Keratinocyte (primary cell): Measurements from ENCODE around the gene SLC23A2. TPM values are rescaled to one million over a fixed set of nuclear protein-coding genes. Genes with fewer than 3 reads are reported as not detected.

Source experiments
- DNase-seq: peaks from one replicate; pipeline ENCODE4 v3.0.0-alpha.2; 2011; ENCODE audit warnings: low read depth, missing footprints, low spot score
- FAIRE-seq: peaks from 2 replicates; lab custom pipeline; 2011; peaks lifted over from hg19 to GRCh38; lab: Jason Lieb, UNC
- H2AFZ ChIP-seq: 2 replicates; pipeline ENCODE4 v1.6.0; 2012; ENCODE audit warnings: low read length, control low read depth, inconsistent platforms; ENCODE audit not compliant: control insufficient read depth
- H3K27ac ChIP-seq: 2 replicates; pipeline ENCODE4 v1.5.1; 2011; ENCODE audit warnings: low read length; ENCODE audit not compliant: control insufficient read depth, insufficient read depth
- H3K27me3 ChIP-seq: 3 replicates; pipeline ENCODE4 v1.6.0; 2011; ENCODE audit warnings: low read length; ENCODE audit not compliant: control insufficient read depth, insufficient read depth; ENCODE audit errors: extremely low read depth
- H3K36me3 ChIP-seq, 2 experiments: 2 replicates in 1 of 2; 3 replicates in 1 of 2; pipeline ENCODE4 v1.5.1; 2011; ENCODE audit warnings: low read length in 2 of 2, mild to moderate bottlenecking in 1 of 2; ENCODE audit not compliant: control insufficient read depth in 2 of 2, insufficient read depth in 2 of 2; ENCODE audit errors: extremely low read depth in 1 of 2
- H3K4me1 ChIP-seq: 3 replicates; pipeline ENCODE4 v1.5.1; 2011; ENCODE audit warnings: low read length; ENCODE audit not compliant: control insufficient read depth, insufficient read depth; ENCODE audit errors: extremely low read depth
- H3K4me2 ChIP-seq: 3 replicates; pipeline ENCODE4 v1.6.0; 2011; ENCODE audit warnings: low read depth, low read length; ENCODE audit not compliant: control insufficient read depth, insufficient read depth; ENCODE audit errors: extremely low read depth
- H3K4me3 ChIP-seq, 3 experiments: fragments of 200-600 bp in 1 of 3; sonication (generic) in 1 of 3; 2 replicates in 2 of 3; 3 replicates in 1 of 3; pipeline ENCODE4 v1.5.1; 2011 to 2016; ENCODE audit warnings: low read length in 3 of 3, mild to moderate bottlenecking in 3 of 3, control low read depth in 2 of 3, inconsistent platforms in 1 of 3, low read depth in 1 of 3, mixed read lengths in 1 of 3, mixed run types in 1 of 3, moderate library complexity in 1 of 3; ENCODE audit not compliant: control insufficient read depth in 2 of 3, insufficient read depth in 2 of 3; ENCODE audit errors: extremely low read depth in 1 of 3
- H3K79me2 ChIP-seq: 2 replicates; pipeline ENCODE4 v1.6.0; 2012; ENCODE audit warnings: low read length; ENCODE audit not compliant: control insufficient read depth, insufficient read depth
- H3K9ac ChIP-seq: 3 replicates; pipeline ENCODE4 v1.6.0; 2011; ENCODE audit warnings: low read length; ENCODE audit not compliant: control insufficient read depth, insufficient read depth; ENCODE audit errors: extremely low read depth
- H3K9me1 ChIP-seq: 3 replicates; pipeline ENCODE4 v1.6.0; 2011; ENCODE audit warnings: low read length; ENCODE audit not compliant: control insufficient read depth, insufficient read depth; ENCODE audit errors: extremely low read depth
- H3K9me3 ChIP-seq: 2 replicates; pipeline ENCODE4 v1.5.1; 2012; ENCODE audit warnings: low read depth, low read length; ENCODE audit not compliant: control insufficient read depth
- H4K20me1 ChIP-seq: 3 replicates; pipeline ENCODE4 v1.6.0; 2011; ENCODE audit warnings: low read length; ENCODE audit not compliant: control insufficient read depth, insufficient read depth; ENCODE audit errors: extremely low read depth
- CTCF ChIP-seq, 3 experiments: IDR thresholded peaks in 1 of 3; conservative IDR thresholded peaks in 1 of 3; optimal IDR thresholded peaks in 1 of 3; 2 replicates in 2 of 3; 3 replicates in 1 of 3; pipeline versions ENCODE3 to v1.5.1; 2011; ENCODE audit warnings: low read length in 3 of 3, mild to moderate bottlenecking in 3 of 3, moderate library complexity in 2 of 3, control low read depth in 1 of 3, inconsistent platforms in 1 of 3; ENCODE audit not compliant: insufficient read depth in 2 of 3; ENCODE audit errors: extremely low read depth in 1 of 3
- EZH2 ChIP-seq: IDR thresholded peaks from one replicate; pipeline ENCODE4 v1.6.1; 2012; ENCODE audit warnings: inconsistent platforms, mild to moderate bottlenecking, low read length, moderate library complexity
- dilution Hi-C: fragments of 300-500 bp; cut with MboI; formaldehyde crosslinking; loops from one replicate; pipeline ENCODE4 v1.7.0; 2020; ENCODE audit warnings: low sequenced_read_pairs; ENCODE audit not compliant: extremely low pct_ligation_motif_present
- polyA plus RNA-seq, 5 experiments: library from polyadenylated mRNA; depleted of rRNA in 3 of 5; stranded (reverse) in 3 of 5; stranded (forward) in 1 of 5; unstranded in 1 of 5; fragments of >200 nt; gene quantifications; 1 replicate in 1 of 5; 2 replicates in 3 of 5; 3 replicates in 1 of 5; pipeline versions ENCODE4 v1.2.1 to v1.2.3, GENCODE V29; 2011 to 2012; ENCODE audit warnings: missing spikeins in 2 of 5, low read depth in 1 of 5, low replicate concordance in 1 of 5

SLC23A2 gene
- polyA plus RNA-seq, 1 donor (not counting 4 experiments of a cell fraction or from before 2014, with no cell fraction given) = 13.4 TPM

- H3K4me1 ChIP-seq = no peaks in the 10 kb centered on the region
- H3K27me3 ChIP-seq = no peaks in the 10 kb centered on the region
- no peak for FAIRE-seq
- no peak overlapping the region for H3K9ac ChIP-seq
- H3K79me2 ChIP-seq = peaks cover 3% of the 10 kb centered on the region
- dilution Hi-C loops = no loop called here
- H3K9me1 ChIP-seq = no peaks in the 10 kb centered on the region
- H3K4me3 ChIP-seq = no peak overlapping the region
- H3K9me3 ChIP-seq = no peaks in the 10 kb centered on the region
- H2AFZ ChIP-seq = no peak overlapping the region
- H4K20me1 ChIP-seq = no peaks in the 10 kb centered on the region
- no peak for DNase-seq
- H3K27ac ChIP-seq = no peak overlapping the region
- peaks cover 0 to 10% of the 10 kb centered on the region in 2 experiments for H3K36me3 ChIP-seq
- no peak overlapping the region for H3K4me2 ChIP-seq
- TF ChIP-seq EZH2 (no peak), CTCF (optimal IDR thresholded peaks at IDR 0.05 in 1 of 3, IDR thresholded peaks at IDR 0.05 in 1 of 3, conservative IDR thresholded peaks at IDR 0.05 in 1 of 3; ENCODE audit: extremely low read depth in 1 of 3, insufficient read depth in 2 of 3, low read length in 3 of 3) (no peak)
These were observed 30.2 kb downstream of the SLC23A2 start for GRCh38 chr20:4971064-4971463.

GRCh38 chr20:4967752-4968477 lies 33.4 kb downstream of the SLC23A2 start:
- DNase-seq = no peak
- Histone ChIP-seq H3K4me3 (no peak overlapping the region), H3K27ac (no peak overlapping the region), H3K27me3 (no peaks in the 10 kb centered on the region), H3K4me1 (no peaks in the 10 kb centered on the region), H4K20me1 (no peaks in the 10 kb centered on the region), H3K9me3 (no peaks in the 10 kb centered on the region), H2AFZ (no peak overlapping the region), H3K9me1 (peaks cover 2% of the 10 kb centered on the region), H3K79me2 (no peaks in the 10 kb centered on the region), H3K9ac (no peak overlapping the region), H3K36me3 (peaks cover 0 to 10% of the 10 kb centered on the region in 2 experiments), H3K4me2 (no peak overlapping the region)
- no peak for FAIRE-seq
- dilution Hi-C loops = no loop called here
- no peak for TF ChIP-seq EZH2
- no peak for TF ChIP-seq CTCF (optimal IDR thresholded peaks at IDR 0.05 in 1 of 3, IDR thresholded peaks at IDR 0.05 in 1 of 3, conservative IDR thresholded peaks at IDR 0.05 in 1 of 3; ENCODE audit: extremely low read depth in 1 of 3, insufficient read depth in 2 of 3, low read length in 3 of 3)
